RWPE2 (cell line): Measurements from ENCODE around the gene NKAIN1.
"Not testable (repeated sequence)": the region's sequence is repeated elsewhere in the genome, so short reads cannot be mapped to it uniquely, and the experiment has no call there.

Experiments used
- ATAC-seq: fragments of 200-7000 bp; cut with Tn5 transposase; 3 replicates; pipeline ENCODE4 v1.9.1; 2021; ENCODE audit warnings: low read depth
- DNase-seq: peaks from one replicate; pipeline ENCODE4 v3.0.0-alpha.2; 2020; ENCODE audit warnings: low spot score
- H3K27ac ChIP-seq: fragments of 450-650 bp; 2 replicates; pipeline ENCODE4 v1.5.1; 2017; ENCODE audit warnings: mild to moderate bottlenecking; ENCODE audit not compliant: poor library complexity, severe bottlenecking
- H3K27me3 ChIP-seq: fragments of 250-450 bp; sonication (Bioruptor Pico); 2 replicates; pipeline ENCODE4 v1.5.1; 2021; ENCODE audit warnings: mild to moderate bottlenecking, moderate library complexity; ENCODE audit not compliant: insufficient read depth, poor library complexity, severe bottlenecking
- H3K36me3 ChIP-seq: fragments of 250-450 bp; sonication (Bioruptor Pico); 2 replicates; pipeline ENCODE4 v1.5.1; 2020; ENCODE audit warnings: low read depth, mild to moderate bottlenecking, moderate library complexity
- H3K4me1 ChIP-seq: fragments of 250-450 bp; sonication (Bioruptor Pico); 2 replicates; pipeline ENCODE4 v1.5.1; 2021; ENCODE audit warnings: mild to moderate bottlenecking, moderate library complexity; ENCODE audit not compliant: insufficient read depth, poor library complexity, severe bottlenecking
- H3K4me3 ChIP-seq: fragments of 250-450 bp; sonication (Bioruptor Pico); 2 replicates; pipeline ENCODE4 v1.5.1; 2021; ENCODE audit warnings: mild to moderate bottlenecking, moderate library complexity; ENCODE audit not compliant: severe bottlenecking
- H3K9me3 ChIP-seq: fragments of 250-450 bp; sonication (Bioruptor Pico); 2 replicates; pipeline ENCODE4 v1.5.1; 2021; ENCODE audit warnings: mild to moderate bottlenecking, moderate library complexity; ENCODE audit not compliant: severe bottlenecking
- CTCF ChIP-seq: fragments of 450-650 bp; IDR thresholded peaks from one replicate; pipeline ENCODE4 v1.5.1; 2017; ENCODE audit warnings: mild to moderate bottlenecking, moderate library complexity; ENCODE audit not compliant: poor library complexity, severe bottlenecking

Gene NKAIN1

GRCh38 chr1:31199949-31200348 is 39.7 kb downstream of the NKAIN1 start:
- no peak for TF ChIP-seq CTCF
- DNase-seq (no peak), ATAC-seq (no peak)
- Histone ChIP-seq H3K4me1 (no peaks in the 10 kb centered on the region), H3K4me3 (no peak overlapping the region), H3K9me3 (no peaks in the 10 kb centered on the region), H3K27me3 (no peaks in the 10 kb centered on the region), H3K36me3 (no peaks in the 10 kb centered on the region), H3K27ac (no peak overlapping the region)

GRCh38 chr1:31199236-31199790 is 40.4 kb downstream of the NKAIN1 start:
- no peak for TF ChIP-seq CTCF
- Histone ChIP-seq H3K36me3 (no peaks in the 10 kb centered on the region), H3K4me1 (no peaks in the 10 kb centered on the region), H3K27me3 (no peaks in the 10 kb centered on the region), H3K4me3 (no peak overlapping the region), H3K27ac (no peak overlapping the region), H3K9me3 (no peaks in the 10 kb centered on the region)
- ATAC-seq (no peak), DNase-seq (no peak)

GRCh38 chr1:31198600-31198999 is 41.1 kb downstream of the NKAIN1 start:
- H3K9me3 ChIP-seq: no peaks in the 10 kb centered on the region
- TF ChIP-seq CTCF: no peak
- H3K4me1 ChIP-seq: no peaks in the 10 kb centered on the region
- H3K36me3 ChIP-seq: no peaks in the 10 kb centered on the region
- ATAC-seq: no peak
- H3K4me3 ChIP-seq: no peak overlapping the region
- DNase-seq: no peak
- no peak overlapping the region for H3K27ac ChIP-seq
- no peaks in the 10 kb centered on the region for H3K27me3 ChIP-seq

GRCh38 chr1:31198150-31198549 is 41.5 kb downstream of the NKAIN1 start:
- H3K36me3 ChIP-seq: no peaks in the 10 kb centered on the region
- no peak overlapping the region for H3K4me3 ChIP-seq
- no peaks in the 10 kb centered on the region for H3K9me3 ChIP-seq
- TF ChIP-seq CTCF: no peak
- ATAC-seq (no peak), DNase-seq (no peak)
- no peak overlapping the region for H3K27ac ChIP-seq
- H3K27me3 ChIP-seq: no peaks in the 10 kb centered on the region
- H3K4me1 ChIP-seq: no peaks in the 10 kb centered on the region

- ATAC-seq (peak; percentile 40; the same call in 1 of the 3 replicates), DNase-seq (no peak)
- no peaks in the 10 kb centered on the region for H3K4me1 ChIP-seq
- no peaks in the 10 kb centered on the region for H3K9me3 ChIP-seq
- H3K27ac ChIP-seq: no peak overlapping the region
- TF ChIP-seq CTCF: no peak
- no peaks in the 10 kb centered on the region for H3K36me3 ChIP-seq
- no peaks in the 10 kb centered on the region for H3K27me3 ChIP-seq
- H3K4me3 ChIP-seq: no peak overlapping the region
Observed at GRCh38 chr1:31196685-31197084, 43.0 kb downstream of the NKAIN1 start.

- not testable (repeated sequence) for DNase-seq, H3K4me1 ChIP-seq, H3K27ac ChIP-seq, H3K9me3 ChIP-seq, H3K27me3 ChIP-seq, H3K4me3 ChIP-seq, H3K36me3 ChIP-seq, ATAC-seq
Observed at GRCh38 chr1:31195267-31195666, 44.4 kb downstream of the NKAIN1 start.
